Hepatocyte (in vitro differentiated cells): ENCODE data around the gene NEXN.

ENCODE experiments used
- CTCF ChIP-seq: fragments of 200-600 bp; sonication (generic); IDR thresholded peaks from 2 replicates; pipeline ENCODE4 v1.5.1; 2016; ENCODE audit warnings: antibody characterized with exemption, mild to moderate bottlenecking; ENCODE audit not compliant: poor library complexity
- EZH2 ChIP-seq: fragments of 200-600 bp; sonication (generic); IDR thresholded peaks from 2 replicates; pipeline ENCODE4 v1.6.1; 2016; ENCODE audit warnings: antibody characterized with exemption, mild to moderate bottlenecking, borderline replicate concordance
- EZH2phosphoT487 ChIP-seq: fragments of 200-600 bp; sonication (generic); IDR thresholded peaks from one replicate; pipeline ENCODE4 v1.6.1; 2018; ENCODE audit warnings: antibody characterized with exemption, mild to moderate bottlenecking, low read depth, moderate library complexity; ENCODE audit not compliant: unreplicated experiment, severe bottlenecking

- TF ChIP-seq EZH2phosphoT487 (no peak), CTCF (no peak), EZH2 (no peak)
Measured at GRCh38 chr1:77991638-77992037, 103.2 kb downstream of the NEXN start.
